ENCODE data around the gene CELF2.

CELF2 gene

DNA sequence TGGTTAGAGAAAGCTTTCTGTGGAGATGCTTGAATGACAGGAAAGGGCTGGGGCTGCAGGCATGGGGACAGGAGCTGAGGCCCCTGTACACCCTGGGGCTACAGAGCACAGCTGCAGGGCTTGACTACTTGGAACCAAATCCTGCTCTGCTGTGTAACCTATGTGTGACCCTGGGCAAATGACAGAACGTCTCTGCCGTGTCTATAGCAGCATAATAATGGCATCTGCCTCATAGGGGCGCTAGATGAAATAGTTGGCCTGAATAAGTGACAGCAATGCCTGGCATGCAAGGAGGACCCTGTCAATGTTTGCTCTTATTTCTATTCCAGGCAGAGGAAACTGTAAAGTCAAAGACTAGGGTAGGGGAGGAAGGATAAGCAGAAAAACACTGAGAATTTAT lies 339.8 kb downstream of the CELF2 start:
- TF ChIP-seq CTCF (IDR thresholded peaks at IDR 0.05; ENCODE audit: borderline replicate concordance, extremely low read depth, low read length, poor library complexity, severe bottlenecking) (no peak), EZH2 (IDR thresholded peaks at IDR 0.05; ENCODE audit: borderline replicate concordance, low read depth, low read length, severe bottlenecking) (no peak)
- ATAC-seq (ENCODE audit: insufficient read depth, low read depth) = no peak
- no peak overlapping the region for H3K4me2 ChIP-seq (ENCODE audit: insufficient read depth, low read length)
- no peak overlapping the region for H3K27ac ChIP-seq (ENCODE audit: low read length)
- no peaks in the 10 kb centered on the region for H3K9me3 ChIP-seq (ENCODE audit: insufficient read depth, low read length, severe bottlenecking)
- no peaks in the 10 kb centered on the region for H3K27me3 ChIP-seq (ENCODE audit: insufficient read depth, low read length, poor library complexity)
- no peaks in the 10 kb centered on the region for H3K4me1 ChIP-seq (ENCODE audit: insufficient read depth, low read length)
- no peak overlapping the region for H3K4me3 ChIP-seq (ENCODE audit: low read depth in 1 of 2, low read length in 2 of 2)
- no peak overlapping the region for H3K9ac ChIP-seq (ENCODE audit: low read depth, low read length)
- no peaks in the 10 kb centered on the region for H3K36me3 ChIP-seq (ENCODE audit: insufficient read depth, low read length)
- no peak overlapping the region for H2AFZ ChIP-seq (ENCODE audit: low read depth, low read length)
- no peaks in the 10 kb centered on the region for H3K79me2 ChIP-seq (ENCODE audit: insufficient read depth, low read length)
- DNase-seq = no peak
- no peaks in the 10 kb centered on the region for H4K20me1 ChIP-seq (ENCODE audit: insufficient read depth, low read length)

DNA sequence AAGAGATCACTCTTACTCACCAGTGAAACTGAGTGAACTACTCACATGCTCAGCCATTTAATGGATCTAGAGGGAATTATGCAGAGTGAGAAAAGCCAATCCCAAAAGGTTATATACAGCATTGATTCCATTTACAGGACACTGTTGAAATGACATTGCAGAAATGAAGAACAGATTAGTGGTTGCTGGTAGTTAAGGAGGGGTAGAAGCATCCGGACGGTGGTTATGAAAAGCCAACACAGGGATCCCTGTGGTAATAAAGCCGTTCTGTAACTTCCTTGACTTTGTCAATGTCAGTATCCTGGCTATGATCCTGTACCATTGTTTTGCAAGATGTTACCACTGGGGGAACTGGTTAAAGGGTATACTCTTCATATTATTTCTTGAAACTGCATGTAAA lies 340.3 kb downstream of the CELF2 start:
- Histone ChIP-seq H3K4me1 (ENCODE audit: insufficient read depth, low read length) (no peaks in the 10 kb centered on the region), H3K27me3 (ENCODE audit: insufficient read depth, low read length, poor library complexity) (no peaks in the 10 kb centered on the region), H3K79me2 (ENCODE audit: insufficient read depth, low read length) (no peaks in the 10 kb centered on the region), H3K9ac (ENCODE audit: low read depth, low read length) (no peak overlapping the region), H3K4me3 (ENCODE audit: low read depth in 1 of 2, low read length in 2 of 2) (no peak overlapping the region), H4K20me1 (ENCODE audit: insufficient read depth, low read length) (no peaks in the 10 kb centered on the region), H2AFZ (ENCODE audit: low read depth, low read length) (no peak overlapping the region), H3K27ac (ENCODE audit: low read length) (no peak overlapping the region), H3K36me3 (ENCODE audit: insufficient read depth, low read length) (no peaks in the 10 kb centered on the region), H3K4me2 (ENCODE audit: insufficient read depth, low read length) (no peak overlapping the region), H3K9me3 (ENCODE audit: insufficient read depth, low read length, severe bottlenecking) (no peaks in the 10 kb centered on the region)
- DNase-seq = no peak
- no peak for ATAC-seq (ENCODE audit: insufficient read depth, low read depth)
- TF ChIP-seq EZH2 (IDR thresholded peaks at IDR 0.05; ENCODE audit: borderline replicate concordance, low read depth, low read length, severe bottlenecking) = no peak
- no peak for TF ChIP-seq CTCF (IDR thresholded peaks at IDR 0.05; ENCODE audit: borderline replicate concordance, extremely low read depth, low read length, poor library complexity, severe bottlenecking)

GRCh38 chr10:11358923-11359575 lies 341.4 kb downstream of the CELF2 start:
- DNase-seq = no peak
- H3K9ac ChIP-seq (ENCODE audit: low read depth, low read length) = no peak overlapping the region
- no peak overlapping the region for H3K4me2 ChIP-seq (ENCODE audit: insufficient read depth, low read length)
- no peak for ATAC-seq (ENCODE audit: insufficient read depth, low read depth)
- TF ChIP-seq EZH2 (IDR thresholded peaks at IDR 0.05; ENCODE audit: borderline replicate concordance, low read depth, low read length, severe bottlenecking) = no peak
- no peak for TF ChIP-seq CTCF (IDR thresholded peaks at IDR 0.05; ENCODE audit: borderline replicate concordance, extremely low read depth, low read length, poor library complexity, severe bottlenecking)
- no peaks in the 10 kb centered on the region for H3K9me3 ChIP-seq (ENCODE audit: insufficient read depth, low read length, severe bottlenecking)
- H2AFZ ChIP-seq (ENCODE audit: low read depth, low read length) = no peak overlapping the region
- no peak overlapping the region for H3K27ac ChIP-seq (ENCODE audit: low read length)
- no peaks in the 10 kb centered on the region for H3K79me2 ChIP-seq (ENCODE audit: insufficient read depth, low read length)
- H3K36me3 ChIP-seq (ENCODE audit: insufficient read depth, low read length) = no peaks in the 10 kb centered on the region
- H3K4me3 ChIP-seq (ENCODE audit: low read depth in 1 of 2, low read length in 2 of 2) = no peak overlapping the region
- H4K20me1 ChIP-seq (ENCODE audit: insufficient read depth, low read length) = no peaks in the 10 kb centered on the region
- no peaks in the 10 kb centered on the region for H3K4me1 ChIP-seq (ENCODE audit: insufficient read depth, low read length)
- H3K27me3 ChIP-seq (ENCODE audit: insufficient read depth, low read length, poor library complexity) = no peaks in the 10 kb centered on the region

Data from DND-41 (cell line).